DMS153 treated with DMSO at 0.1 percent for 48 hours (cell line): ENCODE measurements around the gene PKDCC.
A peak's percentile ranks its signal among the peaks of the same experiment; 100 is the strongest.
"Not testable (repeated sequence)": the region's sequence is repeated elsewhere in the genome, so short reads cannot be mapped to it uniquely, and the experiment has no call there.

Source experiments
- DNase-seq: peaks from one replicate; lab custom pipeline; 2025; ENCODE audit not compliant: unreplicated experiment; lab: John Stamatoyannopoulos, UW

PKDCC gene

DNA sequence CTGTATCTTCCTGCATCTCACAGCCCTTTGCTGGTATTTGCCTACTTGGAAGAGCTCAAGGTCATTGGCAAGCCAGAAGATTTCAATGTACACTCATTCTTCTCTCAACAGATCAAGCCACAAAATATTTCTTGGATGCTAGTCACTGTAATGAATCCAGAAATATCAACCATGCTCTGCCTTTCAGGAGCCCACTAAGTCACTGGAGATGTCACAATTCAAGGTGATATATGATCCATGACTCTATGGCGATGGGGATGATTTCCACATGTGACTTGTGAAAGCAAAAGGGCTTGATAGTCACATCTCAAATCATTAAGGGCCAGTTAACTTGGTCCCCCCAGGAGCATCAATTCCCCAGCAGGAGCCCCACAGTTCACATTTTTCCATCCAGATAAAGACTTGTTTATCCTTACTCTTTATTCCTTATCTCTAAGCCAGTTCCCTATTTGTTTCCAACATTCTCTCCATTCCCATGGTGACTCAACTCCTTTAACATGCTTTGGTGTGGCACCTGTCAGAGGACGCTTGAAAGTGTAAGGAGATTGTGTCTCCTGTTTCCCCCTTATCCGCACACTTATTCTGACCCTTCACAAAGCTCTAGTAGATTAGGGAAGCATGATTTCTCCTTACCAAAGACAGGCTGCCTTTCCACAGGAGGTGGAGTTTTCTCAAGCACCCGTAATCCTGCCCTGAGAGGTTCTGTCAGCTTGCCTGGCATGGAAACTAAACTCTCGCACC, 15.8 kb downstream of the PKDCC start:
- no peak for DNase-seq

DNA sequence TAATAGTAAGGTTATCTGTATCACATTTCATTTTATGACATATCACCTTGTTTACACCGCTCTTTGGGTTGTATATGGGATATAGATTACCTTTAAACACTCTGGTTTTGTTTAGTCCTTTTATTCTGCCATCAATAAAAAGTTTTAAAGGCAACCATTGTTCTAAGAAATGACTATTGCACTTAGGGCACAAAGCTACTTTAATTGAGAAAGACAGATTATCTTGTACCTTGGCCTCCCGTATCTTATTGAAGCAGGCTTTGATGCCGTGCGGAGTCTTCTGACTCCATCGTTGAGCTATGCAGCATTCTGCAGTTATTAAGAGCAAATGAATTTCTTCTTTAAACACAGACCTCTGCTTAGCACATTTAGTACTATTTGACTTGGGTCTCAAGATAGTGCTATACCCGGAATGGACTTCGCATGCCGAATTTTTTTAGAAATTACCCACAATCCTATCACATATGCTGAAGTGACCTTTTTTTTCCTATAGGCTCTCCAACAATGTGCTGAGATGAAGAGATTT, 16.7 kb downstream of the PKDCC start:
- DNase-seq, result no peak

DNA sequence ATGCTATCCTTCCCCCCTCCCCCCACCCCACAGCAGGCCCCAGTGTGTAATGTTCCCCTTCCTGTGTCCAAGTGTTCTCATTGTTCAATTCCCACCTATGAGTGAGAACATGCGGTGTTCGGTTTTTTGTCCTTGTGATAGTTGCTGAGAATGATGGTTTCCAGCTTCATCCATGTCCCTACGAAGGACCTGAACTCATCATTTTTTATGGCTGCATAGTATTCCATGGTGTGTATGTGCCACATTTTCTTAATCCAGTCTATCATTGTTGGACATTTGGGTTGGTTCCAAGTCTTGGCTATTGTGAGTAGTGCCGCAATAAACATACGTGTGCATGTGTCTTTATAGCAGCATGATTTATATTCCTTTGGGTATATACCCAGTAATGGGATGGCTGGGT, 17.9 kb downstream of the PKDCC start:
- not testable (repeated sequence) for DNase-seq

DNA sequence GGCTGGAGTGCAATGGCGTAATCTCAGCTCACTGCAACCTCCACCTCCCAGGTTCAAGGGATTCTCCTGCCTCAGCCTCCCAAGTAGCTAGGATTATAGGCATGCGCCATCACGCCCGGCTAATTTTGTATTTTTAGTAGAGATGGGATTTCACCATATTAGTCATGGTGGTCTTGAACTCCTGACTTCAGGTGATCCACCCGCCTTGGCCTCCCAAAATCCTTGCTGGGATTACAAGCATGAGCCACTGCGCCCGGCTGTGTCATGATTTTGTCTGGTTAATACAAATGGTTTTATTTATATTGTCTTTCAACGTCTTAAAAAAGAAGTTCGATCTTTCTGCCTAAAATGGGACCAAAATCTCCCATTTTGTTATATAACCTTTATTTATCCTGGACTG, 19.2 kb downstream of the PKDCC start:
- DNase-seq, result not testable (repeated sequence)

DNA sequence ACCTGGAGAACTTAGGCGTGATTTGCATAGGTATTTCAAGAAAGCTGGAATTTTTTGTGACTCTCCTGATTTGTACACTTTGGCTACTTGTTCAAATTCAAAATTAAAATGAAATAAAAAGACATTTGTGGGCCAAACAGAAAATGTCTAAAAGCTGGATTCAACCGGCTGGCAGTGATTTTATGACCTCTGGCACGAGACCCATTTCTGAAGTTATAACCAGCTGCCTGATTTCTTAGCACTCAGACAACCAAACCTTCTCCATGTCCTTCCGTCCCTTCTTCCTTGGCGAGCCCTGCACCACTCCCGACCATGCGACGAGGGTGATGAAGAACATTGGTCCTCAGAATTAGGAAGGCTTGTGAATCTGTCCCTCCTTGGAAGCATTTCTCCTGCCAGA, 19.7 kb downstream of the PKDCC start:
- no peak for DNase-seq

DNA sequence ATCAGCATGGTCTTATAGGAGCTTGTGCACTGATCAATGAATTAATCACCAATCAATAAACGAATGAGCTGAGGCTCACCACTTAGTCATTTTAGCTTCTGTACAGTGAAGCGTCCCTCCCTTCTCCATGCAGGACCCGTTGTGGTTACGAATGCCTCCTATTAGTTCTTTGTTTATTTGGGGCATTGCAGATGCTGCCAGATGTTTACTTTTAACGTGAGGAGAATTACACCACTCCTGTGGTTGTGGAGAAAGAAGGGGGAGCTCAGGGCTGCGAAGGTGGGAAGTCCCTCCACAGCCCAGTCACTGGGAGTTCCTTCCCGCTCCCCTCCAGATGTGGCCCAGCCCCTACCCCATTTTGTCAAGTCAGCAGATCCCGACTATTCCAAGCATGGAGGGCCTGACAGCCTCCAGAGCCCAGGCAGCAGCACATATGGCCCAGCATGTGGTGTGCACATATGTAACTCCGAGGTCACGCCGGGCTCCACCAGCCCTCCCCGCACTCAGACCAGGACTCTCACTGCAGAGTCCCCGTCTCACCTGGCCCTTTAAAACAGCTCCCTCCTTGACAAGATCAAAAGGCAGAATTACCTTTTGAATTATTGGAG, 20.9 kb downstream of the PKDCC start:
- no peak for DNase-seq

DNA sequence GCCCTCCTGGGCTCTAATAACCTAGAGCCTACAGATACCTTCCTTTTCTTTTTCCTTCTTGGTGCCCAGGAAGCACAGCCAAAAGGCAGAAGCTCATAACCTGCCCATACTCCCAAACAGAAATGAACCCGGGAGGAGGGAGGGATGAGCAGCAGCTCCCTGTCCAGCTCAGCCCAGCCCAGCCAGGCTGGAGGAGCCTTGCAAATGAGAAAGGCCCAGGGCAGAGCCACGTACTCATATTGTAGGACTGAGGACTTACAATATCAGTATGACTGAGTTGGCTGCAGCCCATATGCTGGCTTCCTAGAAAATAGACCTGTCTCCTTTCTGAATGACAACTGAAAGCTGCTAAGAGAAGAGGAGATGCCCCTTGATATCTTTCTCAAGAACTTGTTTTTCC, 21.7 kb downstream of the PKDCC start:
- DNase-seq, result no peak

DNA sequence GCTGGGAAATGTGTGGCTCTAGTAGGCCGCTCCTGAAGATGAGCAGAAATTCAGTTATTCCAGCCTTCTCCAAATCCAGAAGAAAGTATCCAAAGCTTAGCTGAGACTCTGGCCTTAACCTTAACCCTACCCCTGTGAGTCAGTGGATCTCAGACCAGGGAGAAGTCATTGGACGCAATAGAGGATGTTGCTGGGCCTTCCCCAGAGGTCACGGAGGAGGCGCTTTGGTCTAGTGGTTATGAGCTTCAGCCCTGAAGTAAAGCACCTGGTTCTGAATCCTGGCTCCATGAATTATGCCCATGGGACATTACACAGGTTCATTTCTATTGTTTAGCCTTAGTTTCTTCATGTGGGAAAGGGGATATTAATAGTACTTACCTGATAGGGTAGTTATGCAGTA, 24.0 kb downstream of the PKDCC start:
- no peak for DNase-seq

DNA sequence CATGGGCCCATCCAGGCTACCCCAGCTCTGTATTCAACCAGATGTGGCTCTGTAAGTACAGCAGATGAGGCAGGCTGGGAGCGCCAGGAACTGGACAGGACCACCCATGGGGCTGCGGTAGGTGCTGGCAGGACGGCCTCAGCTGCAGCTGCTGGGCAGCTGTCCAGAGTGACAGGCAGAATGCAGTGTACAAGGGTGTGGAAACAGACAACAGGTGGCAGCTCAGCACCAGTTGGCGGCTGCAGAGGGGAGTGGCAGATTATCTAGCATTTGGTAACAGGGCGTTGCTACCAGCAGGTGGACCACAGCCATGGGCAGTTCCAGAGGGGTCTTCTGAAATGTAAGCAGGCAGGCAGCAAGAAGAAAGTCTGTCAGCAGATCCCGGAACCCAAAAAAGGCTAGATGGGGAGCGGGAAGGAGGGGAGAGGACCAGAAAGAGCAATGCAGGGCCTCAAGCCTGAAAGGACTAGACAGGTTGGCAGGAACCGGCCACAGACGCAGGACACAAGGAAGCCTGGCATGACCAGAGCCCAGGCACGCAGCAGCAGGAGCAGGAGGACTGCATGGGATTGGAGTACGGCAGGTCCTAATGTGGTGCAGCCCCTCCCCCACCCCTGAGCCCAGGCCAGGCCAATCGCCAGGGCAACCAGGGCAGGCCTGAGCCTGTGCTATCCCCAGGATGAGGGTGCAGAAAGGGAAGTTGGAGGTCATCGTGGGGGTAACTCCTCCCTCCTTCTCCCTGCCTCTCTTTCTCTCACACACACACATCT, 24.7 kb downstream of the PKDCC start:
- peak; percentile 33 for DNase-seq

DNA sequence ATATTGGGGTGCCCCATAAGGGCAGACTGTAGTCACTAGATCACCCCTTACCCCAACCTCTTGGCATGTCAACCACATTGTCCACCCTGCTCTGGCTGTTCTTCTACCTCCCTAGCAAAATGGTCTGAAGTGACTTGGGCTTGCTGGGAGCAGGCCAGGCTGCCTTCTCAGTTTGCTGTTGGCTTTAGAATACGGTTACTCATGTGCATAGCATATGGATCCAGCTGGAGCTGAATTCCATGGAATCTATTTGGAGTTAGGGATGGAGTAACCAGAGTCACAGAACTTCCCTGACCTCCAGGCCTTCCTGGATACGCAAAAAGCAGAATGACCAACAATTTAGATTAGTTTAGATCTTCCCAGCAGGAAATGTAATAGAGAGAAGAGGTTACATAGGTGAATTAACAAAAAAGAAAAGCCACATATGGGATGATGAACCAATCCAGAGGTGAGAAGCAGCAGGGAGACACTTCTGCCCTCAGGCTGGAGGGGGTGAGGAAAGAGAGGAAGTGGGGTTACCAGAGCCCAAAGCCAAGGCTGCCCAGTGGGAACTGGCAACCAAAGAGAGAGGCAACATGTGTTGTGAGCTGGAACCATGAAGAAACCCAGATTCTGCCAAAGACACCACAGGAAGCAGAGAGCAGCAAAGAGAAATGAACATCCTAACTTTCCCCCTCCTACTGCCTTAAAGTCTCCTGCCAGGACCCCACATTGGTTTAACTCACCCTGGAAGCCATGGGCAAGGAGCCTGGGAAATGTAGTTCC, 26.1 kb downstream of the PKDCC start:
- no peak for DNase-seq

DNA sequence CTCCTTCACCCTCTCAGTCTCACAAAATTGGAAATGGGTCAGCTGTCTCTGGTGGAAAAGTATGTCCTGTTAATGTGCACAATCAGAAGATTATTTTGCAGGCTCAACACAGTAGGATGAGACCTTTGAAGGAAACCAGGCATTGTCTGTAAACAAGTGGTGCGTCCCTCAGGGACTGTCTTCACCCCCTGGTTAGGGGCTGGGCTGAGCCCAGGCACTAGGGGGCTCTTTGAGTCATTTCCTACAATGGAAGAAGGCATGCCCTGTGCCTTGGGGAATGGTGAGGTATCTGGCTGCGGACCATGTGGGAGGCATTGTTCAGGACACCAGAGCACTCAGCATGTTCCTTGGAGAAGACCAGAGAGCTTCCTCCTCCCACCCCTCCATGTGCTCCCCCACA, 26.8 kb downstream of the PKDCC start:
- no peak for DNase-seq

DNA sequence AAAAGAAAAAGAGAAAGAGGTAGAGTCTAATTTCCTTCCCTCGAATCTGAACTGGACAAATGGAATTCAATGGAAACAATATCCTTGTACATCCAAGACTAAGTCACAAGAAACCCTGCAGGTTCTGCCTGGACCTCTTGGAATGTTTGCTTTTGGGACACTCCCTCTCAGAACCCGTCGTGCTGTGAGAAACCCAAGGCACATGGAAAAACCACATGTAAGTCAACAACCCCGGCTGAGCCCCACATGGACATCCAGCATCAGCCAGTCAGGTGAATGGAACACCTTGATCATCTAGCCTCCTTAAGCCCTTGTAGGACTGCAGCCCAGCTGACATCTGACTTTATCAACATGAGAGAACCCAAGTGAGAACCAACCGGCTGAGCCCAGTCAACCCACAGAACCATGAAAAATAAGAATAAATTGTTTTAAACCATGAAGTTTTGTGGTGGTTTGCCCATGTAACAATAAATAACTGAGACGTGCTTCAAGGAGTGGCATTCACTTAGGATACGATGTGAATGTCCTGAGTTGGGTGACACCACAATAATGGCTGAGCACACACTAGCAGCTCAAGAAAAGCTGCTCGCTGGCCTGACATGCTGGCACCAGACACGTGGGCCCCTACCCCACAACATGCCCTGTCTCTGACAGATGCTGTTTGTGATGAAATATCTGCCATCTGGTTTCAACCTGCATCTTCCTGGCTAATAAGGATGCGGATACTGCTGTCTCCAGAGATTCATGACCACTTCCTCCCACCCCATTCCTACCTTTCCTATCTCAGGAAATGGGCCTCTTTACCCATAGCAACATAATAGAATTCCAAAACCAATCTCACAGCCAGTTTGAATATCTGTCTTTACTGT, 28.8 kb downstream of the PKDCC start:
- no peak for DNase-seq

DNA sequence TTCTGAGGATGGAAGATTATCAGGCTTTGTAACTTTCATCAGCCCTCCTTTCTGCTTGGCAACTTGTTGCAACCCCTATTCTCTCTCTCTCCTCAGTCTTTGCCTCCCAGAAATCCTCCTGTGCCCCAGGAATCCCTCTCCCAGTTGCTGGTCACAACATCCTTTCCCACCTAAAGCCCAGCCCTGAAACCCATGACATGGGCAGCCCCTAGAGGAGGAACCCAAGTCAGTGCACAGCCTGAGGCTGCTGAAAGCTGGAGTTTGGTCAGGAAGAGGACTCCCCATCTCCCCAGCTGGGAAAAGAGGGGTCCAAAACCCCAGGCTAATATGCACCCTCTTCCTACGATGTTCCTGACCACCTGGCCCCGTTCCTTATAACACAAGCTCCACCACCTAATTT, 29.5 kb downstream of the PKDCC start:
- no peak for DNase-seq

DNA sequence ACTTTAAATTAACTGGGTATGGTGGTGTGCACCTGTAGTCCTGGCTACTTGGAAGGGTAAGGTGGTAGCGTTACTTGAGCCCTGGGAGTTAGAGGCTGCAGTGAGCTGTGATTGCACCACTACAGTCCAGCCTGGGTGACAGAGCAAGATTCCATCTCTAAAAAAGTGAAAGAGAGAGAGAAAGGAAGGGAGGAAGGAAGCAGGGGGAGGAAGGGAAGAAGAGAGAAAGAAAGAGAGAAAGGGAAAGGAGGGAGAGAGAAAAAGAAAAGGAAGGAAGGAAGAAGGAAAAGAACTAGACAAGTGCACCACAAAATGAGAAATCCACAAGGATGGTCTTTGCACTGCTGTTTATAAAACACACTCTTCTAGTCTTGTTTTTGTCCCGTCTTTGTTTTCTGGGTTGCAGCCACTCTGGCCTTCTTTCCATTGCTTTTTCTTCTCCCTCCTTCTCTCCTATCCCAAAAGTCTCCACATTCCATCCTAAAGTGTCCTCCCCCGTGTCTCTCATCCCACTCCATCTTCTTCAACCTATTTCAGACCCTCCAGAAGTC, 32.0 kb downstream of the PKDCC start:
- DNase-seq, result no peak

DNA sequence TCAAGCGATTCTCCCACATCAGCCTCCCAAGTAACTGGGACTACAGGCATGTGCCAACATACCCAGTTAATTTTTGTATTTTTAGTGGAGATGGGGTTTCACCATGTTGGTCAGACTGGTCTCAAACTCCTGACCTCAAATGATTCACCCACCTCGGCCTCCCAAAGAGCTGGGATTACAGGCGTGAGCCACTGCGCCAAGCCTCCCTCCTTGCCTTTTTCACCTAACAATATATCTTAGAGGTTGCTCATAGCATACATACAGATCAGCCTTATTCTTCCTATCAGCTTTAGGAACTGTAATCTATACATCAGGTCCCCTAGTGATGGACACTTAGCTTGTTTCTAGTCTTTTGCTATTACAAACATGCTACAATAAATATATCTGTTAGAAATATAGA, 33.3 kb downstream of the PKDCC start:
- DNase-seq, result not testable (repeated sequence)

DNA sequence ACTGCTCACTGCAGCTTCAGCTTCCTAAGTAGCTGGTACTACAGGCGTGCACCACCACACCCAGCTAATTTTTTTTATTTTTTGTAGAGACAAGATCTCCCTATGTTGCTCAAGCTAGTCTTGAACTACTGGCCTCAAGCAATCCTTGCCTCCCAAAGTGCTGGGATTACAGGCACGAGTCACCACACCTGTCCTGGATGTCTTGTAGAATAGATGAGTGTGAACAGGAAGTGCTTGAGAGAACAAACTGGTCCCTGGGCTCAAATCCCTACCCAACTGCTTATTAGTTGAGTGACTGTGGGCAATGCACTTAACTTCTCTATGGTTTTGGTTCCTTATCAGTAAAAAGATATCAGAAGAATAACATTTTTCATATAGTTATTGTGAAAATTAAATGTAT, 34.2 kb downstream of the PKDCC start:
- DNase-seq, result no peak

DNA sequence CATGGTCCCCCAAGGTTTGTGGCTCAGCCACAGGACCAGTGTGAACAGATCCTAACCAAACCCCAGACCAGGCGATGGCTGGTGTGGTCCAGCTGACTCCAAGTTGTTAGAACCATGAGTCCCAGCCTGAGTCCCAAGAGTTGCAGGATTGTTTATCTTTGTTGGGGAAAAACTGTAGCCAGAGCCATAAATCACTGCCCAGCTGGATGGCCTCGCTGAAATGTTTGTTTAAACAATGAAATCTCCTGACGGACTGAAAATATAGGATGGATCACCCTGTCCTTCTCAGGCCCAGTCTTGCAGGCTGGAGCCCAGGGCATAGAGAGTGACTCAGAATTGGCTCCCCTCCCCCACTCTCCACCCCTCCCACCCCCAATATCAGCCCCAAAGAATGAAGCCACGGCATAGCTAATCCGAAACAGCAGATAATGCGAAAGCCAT, 36.4 kb downstream of the PKDCC start:
- DNase-seq, result no peak

DNA sequence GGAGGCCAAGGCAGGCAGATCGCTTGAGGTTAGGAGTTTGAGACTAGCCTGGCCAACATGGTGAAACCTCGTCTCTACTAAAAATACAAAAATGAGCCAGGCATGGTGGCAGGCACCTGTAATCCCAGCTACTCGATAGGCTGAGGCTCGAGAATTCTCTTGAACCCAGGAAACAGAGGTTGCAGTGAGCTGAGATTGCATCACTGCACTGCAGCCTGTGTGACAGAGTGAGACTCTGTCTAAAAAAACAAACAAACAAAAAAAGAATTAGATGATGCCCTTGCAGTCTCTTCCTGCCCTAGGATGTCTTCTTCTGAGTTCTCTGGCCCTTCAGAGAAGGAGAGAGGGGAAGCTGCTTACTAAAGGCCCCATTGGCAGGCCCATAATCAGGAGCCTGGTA, 37.2 kb downstream of the PKDCC start:
- not testable (repeated sequence) for DNase-seq

DNA sequence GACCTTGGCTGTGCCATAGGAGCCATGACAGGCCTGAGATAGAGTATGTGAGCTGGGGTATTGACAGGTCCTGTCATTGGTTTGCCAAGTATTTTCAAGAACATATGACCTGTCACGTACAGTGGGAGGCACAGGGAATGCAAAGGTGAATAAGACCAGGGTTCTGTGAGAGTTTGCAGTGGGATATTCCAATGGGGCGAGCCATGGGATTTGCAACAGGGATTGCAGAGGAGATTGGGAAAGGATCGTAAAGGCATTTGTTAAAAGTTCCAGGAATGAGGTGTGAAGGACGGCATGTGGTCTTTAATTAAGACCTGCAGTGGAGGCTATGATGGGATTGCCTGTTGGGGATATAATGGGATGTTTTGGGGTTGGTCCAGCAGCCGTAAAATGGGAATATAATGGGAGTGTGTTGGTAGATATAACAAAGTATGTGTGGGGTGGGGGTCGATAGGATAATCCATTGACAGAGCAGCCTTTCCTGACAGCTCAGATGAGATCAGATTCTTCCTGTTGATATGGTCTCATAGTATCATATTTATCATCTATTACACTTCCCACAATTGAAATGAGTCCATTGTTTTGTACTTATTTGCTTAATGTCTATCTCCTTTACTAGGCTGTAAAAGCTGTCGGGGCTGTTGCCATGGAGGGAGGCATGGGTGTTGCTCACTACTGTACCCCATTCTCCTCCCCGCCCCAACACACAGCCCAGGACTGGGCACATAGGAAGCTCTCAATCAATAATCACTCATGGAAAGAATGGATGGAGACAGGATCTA, 38.1 kb downstream of the PKDCC start:
- no peak for DNase-seq
